HepG2 (cell line): ENCODE measurements around the gene CALML6. TPM values are rescaled to one million over a fixed set of nuclear protein-coding genes. Genes with fewer than 3 reads are reported as not detected.

ENCODE experiments used
- CREB3 ChIP-seq: sonication (generic); formaldehyde crosslinking; IDR thresholded peaks from 2 replicates; pipeline ENCODE4 v1.5.0; 2020; ENCODE audit warnings: missing genetic modification reagents
- CSRNP1 ChIP-seq: sonication (generic); formaldehyde crosslinking; IDR thresholded peaks from 2 replicates; pipeline ENCODE4 v1.8.1; 2023; ENCODE audit warnings: mild to moderate bottlenecking, missing genetic modification reagents
- DR1 ChIP-seq: sonication (generic); formaldehyde crosslinking; IDR thresholded peaks from 2 replicates; pipeline ENCODE4 v1.8.0; 2021; ENCODE audit warnings: mild to moderate bottlenecking, missing genetic modification reagents, inconsistent platforms
- DZIP1 ChIP-seq: sonication (generic); formaldehyde crosslinking; IDR thresholded peaks from 2 replicates; pipeline ENCODE4 v1.5.0; 2020; ENCODE audit warnings: mild to moderate bottlenecking, missing genetic modification reagents
- HBP1 ChIP-seq: IDR thresholded peaks from 2 replicates; pipeline ENCODE4 v1.6.1; 2016; ENCODE audit warnings: low read depth, control low read depth
- HNRNPUL1 ChIP-seq: fragments of 200-400 bp; formaldehyde crosslinking; IDR thresholded peaks from 2 replicates; pipeline ENCODE4 v1.6.1; 2017; ENCODE audit warnings: low read depth, mild to moderate bottlenecking, low read length, moderate library complexity
- ISX ChIP-seq: sonication (generic); formaldehyde crosslinking; conservative IDR thresholded peaks from 2 replicates; pipeline ENCODE4 v1.5.0; 2020; ENCODE audit warnings: missing genetic modification reagents
- KDM1A ChIP-seq: IDR thresholded peaks from 2 replicates; pipeline ENCODE4 v1.6.1; 2016; ENCODE audit warnings: missing compliant biosample characterization
- MED1 ChIP-seq: sonication (generic); formaldehyde crosslinking; IDR thresholded peaks from 2 replicates; pipeline ENCODE4 v1.4.0; 2020; ENCODE audit warnings: missing genetic modification reagents
- MXD1 ChIP-seq: sonication (generic); formaldehyde crosslinking; IDR thresholded peaks from 2 replicates; pipeline ENCODE4 v1.4.0; 2020; ENCODE audit warnings: mild to moderate bottlenecking, missing genetic modification reagents
- NCOA1 ChIP-seq: sonication (generic); formaldehyde crosslinking; IDR thresholded peaks from 2 replicates; pipeline ENCODE4 v1.9.0; 2021; ENCODE audit warnings: missing genetic modification reagents
- PREB ChIP-seq: sonication (generic); formaldehyde crosslinking; IDR thresholded peaks from 2 replicates; pipeline ENCODE4 v1.4.0; 2020; ENCODE audit warnings: missing genetic modification reagents
- SETDB1 ChIP-seq: sonication (generic); formaldehyde crosslinking; IDR thresholded peaks from 2 replicates; pipeline ENCODE4 v1.5.1; 2020; ENCODE audit warnings: missing genetic modification reagents, mild to moderate bottlenecking, borderline replicate concordance
- WIZ ChIP-seq: sonication (generic); formaldehyde crosslinking; IDR thresholded peaks from 2 replicates; pipeline ENCODE4 v1.5.1; 2020; ENCODE audit warnings: mild to moderate bottlenecking, missing genetic modification reagents
- ZMYM4 ChIP-seq: sonication (generic); formaldehyde crosslinking; IDR thresholded peaks from 2 replicates; pipeline ENCODE4 v1.8.1; 2023; ENCODE audit warnings: mild to moderate bottlenecking, missing genetic modification reagents
- ZNF501 ChIP-seq: sonication (generic); formaldehyde crosslinking; IDR thresholded peaks from 2 replicates; pipeline ENCODE4 v1.5.1; 2020; ENCODE audit warnings: mild to moderate bottlenecking, moderate library complexity, missing genetic modification reagents
- ZNF615 ChIP-seq: sonication (generic); formaldehyde crosslinking; IDR thresholded peaks from 2 replicates; pipeline ENCODE4 v1.5.0; 2020; ENCODE audit warnings: mild to moderate bottlenecking, missing genetic modification reagents, borderline replicate concordance
- polyA plus RNA-seq, 8 experiments: library from polyadenylated mRNA; depleted of rRNA in 3 of 8; stranded (reverse) in 7 of 8; unstranded in 1 of 8; fragments of >200 nt; fragmentation: Illumina TruSeq in 4 of 8; extraction: Trizol in 4 of 8; gene quantifications; 2 replicates each; pipeline versions ENCODE4 v1.2.1 to v1.2.3, GENCODE V29; 2011 to 2016; ENCODE audit warnings: low read depth in 4 of 8, missing spikeins in 1 of 8, mixed read lengths in 1 of 8; ENCODE audit not compliant: insufficient read depth in 1 of 8
- total RNA-seq, 5 experiments: library from RNA; depleted of rRNA; stranded (reverse); fragments of >200 nt; fragmentation: Illumina TruSeq; extraction: Trizol; gene quantifications; 2 replicates each; pipeline ENCODE4 v1.2.3, GENCODE V29; 2016; ENCODE audit warnings: low read depth in 1 of 5
- TF ChIP-seq, protein P1 (sequence below): sonication (generic); formaldehyde crosslinking; IDR thresholded peaks from 2 replicates; pipeline ENCODE4 v1.4.0; 2020; ENCODE audit warnings: missing genetic modification reagents; ENCODE audit errors: not compliant biosample characterization

CALML6 gene
- total and polyA plus RNA-seq, 2 of the 13 experiments (the other 11 are each of a cell fraction or from before 2014, with no cell fraction given), result 0.11 to 0.12 TPM

- TF ChIP-seq HBP1 (CRISPR knock-in tag) (0 out of 2 replicates have a peak, but pooled peaks have one; percentile 56), DR1 (CRISPR knock-in tag) (peak; percentile 82), ISX (CRISPR knock-in tag) (no peak), MXD1 (CRISPR knock-in tag) (peak; percentile 75), CREB3 (no peak), ZNF615 (no peak), DZIP1 (CRISPR knock-in tag) (peak; percentile 63; the same call in 1 of the 2 replicates), ZMYM4 (CRISPR knock-in tag) (0 out of 2 replicates have a peak, but pooled peaks have one; percentile 13), KDM1A (CRISPR knock-in tag) (no peak), PREB (CRISPR knock-in tag) (no peak), WIZ (CRISPR knock-in tag) (no peak), NCOA1 (CRISPR knock-in tag) (no peak; the same call in 1 of the 2 replicates), HNRNPUL1 (no peak; the same call in 1 of the 2 replicates), SETDB1 (CRISPR knock-in tag) (no peak), ZNF501 (CRISPR knock-in tag) (peak; percentile 69), MED1 (CRISPR knock-in tag) (peak; percentile 67), CSRNP1 (CRISPR knock-in tag) (no peak)
- TF ChIP-seq, protein P1, sequence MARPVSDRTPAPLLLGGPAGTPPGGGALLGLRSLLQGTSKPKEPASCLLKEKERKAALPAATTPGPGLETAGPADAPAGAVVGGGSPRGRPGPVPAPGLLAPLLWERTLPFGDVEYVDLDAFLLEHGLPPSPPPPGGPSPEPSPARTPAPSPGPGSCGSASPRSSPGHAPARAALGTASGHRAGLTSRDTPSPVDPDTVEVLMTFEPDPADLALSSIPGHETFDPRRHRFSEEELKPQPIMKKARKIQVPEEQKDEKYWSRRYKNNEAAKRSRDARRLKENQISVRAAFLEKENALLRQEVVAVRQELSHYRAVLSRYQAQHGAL (CRISPR knock-in tag), result peak; percentile 29
These were observed 4.4 kb downstream of the CALML6 start (continued) for GRCh38 chr1:1919304-1920056.
